OCI-LY7 (cell line): ENCODE data around the gene VIPR2. TPM values are rescaled to one million over a fixed set of nuclear protein-coding genes. Genes with fewer than 3 reads are reported as not detected.

Experiments used
- BruUV-seq: library from RNA; stranded (reverse); fragments of 400-500 nt; replicated peaks from 2 replicates; lab custom pipeline; 2021; lab: Mats Ljungman, UMichigan
- CTCF ChIA-PET: fragments of 300-600 bp; sonication (Branson Sonifier 250); formaldehyde crosslinking; loops from one replicate; lab custom pipeline; 2022; ENCODE audit warnings: antibody characterized with exemption; ENCODE audit not compliant: unreplicated experiment; lab: Charles Lee
- POLR2A ChIA-PET: fragments of 300-600 bp; sonication (Branson Sonifier 250); formaldehyde crosslinking; loops from one replicate; lab custom pipeline; 2022; ENCODE audit warnings: antibody characterized with exemption; lab: Charles Lee
- DNase-seq: peaks from one replicate; pipeline ENCODE4 v3.0.0-alpha.2; 2015; ENCODE audit warnings: low spot score
- H2AFZ ChIP-seq: fragments of 200-600 bp; sonication (generic), shearing (Covaris generic); 2 replicates; pipeline ENCODE4 v1.6.1; 2014; ENCODE audit warnings: mild to moderate bottlenecking, antibody characterized with exemption, low read length, moderate library complexity
- H3K27ac ChIP-seq: fragments of 200-600 bp; sonication (generic); 2 replicates; pipeline ENCODE4 v1.5.1; 2014; ENCODE audit warnings: mixed run types, low read depth, mild to moderate bottlenecking, moderate library complexity, low read length, inconsistent platforms; ENCODE audit not compliant: poor library complexity, severe bottlenecking
- H3K36me3 ChIP-seq: fragments of 200-600 bp; sonication (generic); 2 replicates; pipeline ENCODE4 v1.6.1; 2014; ENCODE audit warnings: mild to moderate bottlenecking, antibody characterized with exemption, low read length, moderate library complexity, mixed read lengths; ENCODE audit not compliant: insufficient read depth
- H3K4me1 ChIP-seq: fragments of 200-600 bp; sonication (generic); 2 replicates; pipeline ENCODE4 v1.5.1; 2014; ENCODE audit warnings: mild to moderate bottlenecking, low read length; ENCODE audit not compliant: insufficient read depth, poor library complexity, severe bottlenecking
- H3K4me2 ChIP-seq: fragments of 200-600 bp; sonication (generic); 2 replicates; pipeline ENCODE4 v1.6.1; 2014; ENCODE audit warnings: mild to moderate bottlenecking, low read length
- H3K4me3 ChIP-seq: fragments of 200-600 bp; sonication (generic); 2 replicates; pipeline ENCODE4 v1.5.1; 2014; ENCODE audit warnings: mild to moderate bottlenecking, low read depth, low read length; ENCODE audit not compliant: poor library complexity, severe bottlenecking
- H3K79me2 ChIP-seq: fragments of 200-600 bp; sonication (generic); 2 replicates; pipeline ENCODE4 v1.6.1; 2016; ENCODE audit warnings: low read depth, mild to moderate bottlenecking, low read length, moderate library complexity, mixed read lengths; ENCODE audit not compliant: insufficient read depth
- H3K9me2 ChIP-seq: fragments of 200-600 bp; sonication (generic); 2 replicates; pipeline ENCODE4 v1.6.1; 2016; ENCODE audit warnings: mild to moderate bottlenecking, low read length, mixed read lengths; ENCODE audit not compliant: insufficient read depth
- H3K9me3 ChIP-seq: fragments of 200-600 bp; sonication (generic); 2 replicates; pipeline ENCODE4 v1.6.1; 2014; ENCODE audit warnings: mild to moderate bottlenecking, mixed run types, low read length, mixed read lengths
- H4K20me1 ChIP-seq: fragments of 200-600 bp; sonication (generic); 2 replicates; pipeline ENCODE4 v1.6.1; 2014; ENCODE audit warnings: mild to moderate bottlenecking, antibody characterized with exemption, low read length, moderate library complexity, mixed read lengths; ENCODE audit not compliant: insufficient read depth
- CTCF ChIP-seq: fragments of 200-600 bp; sonication (generic); conservative IDR thresholded peaks from 2 replicates; pipeline ENCODE4 v1.5.1; 2014; ENCODE audit warnings: mild to moderate bottlenecking, antibody characterized with exemption, low read length, moderate library complexity, mixed read lengths
- EZH2phosphoT487 ChIP-seq: fragments of 200-600 bp; sonication (generic); IDR thresholded peaks from 2 replicates; pipeline ENCODE4 v1.6.1; 2018; ENCODE audit warnings: low read depth, borderline replicate concordance, mild to moderate bottlenecking, mixed run types, antibody characterized with exemption, low read length, moderate library complexity, mixed read lengths
- intact Hi-C: fragments of 100-400 bp; cut with micrococcal nuclease; formaldehyde crosslinking; loops from one replicate; pipeline ENCODE4 v1.10.0; 2022; ENCODE audit not compliant: unreplicated experiment
- total RNA-seq, 2 experiments: library from RNA; depleted of rRNA in 1 of 2; stranded (reverse); fragments of >200 nt in 1 of 2; shearing (Covaris generic) in 1 of 2; gene quantifications; 2 replicates each; pipeline ENCODE4 v1.2.3, GENCODE V29; 2014 to 2022

The VIPR2 gene
- total RNA-seq, 2 experiments from 2014 or later = not detected

GRCh38 chr7:159063046-159063840 lies 81.4 kb downstream of the VIPR2 start:
- no peak overlapping the region for H3K4me2 ChIP-seq
- H3K79me2 ChIP-seq = no peaks in the 10 kb centered on the region
- H3K27ac ChIP-seq = no peak overlapping the region
- DNase-seq = no peak
- no peaks in the 10 kb centered on the region for H3K4me1 ChIP-seq
- no TSS peak for BruUV-seq
- no peaks in the 10 kb centered on the region for H3K36me3 ChIP-seq
- ChIA-PET CTCF (no interaction called here), POLR2A (no interaction called here)
- H2AFZ ChIP-seq = no peak overlapping the region
- intact Hi-C loops = no loop called here
- TF ChIP-seq CTCF (no peak), EZH2phosphoT487 (no peak)
- H4K20me1 ChIP-seq = no peaks in the 10 kb centered on the region
- no peaks in the 10 kb centered on the region for H3K9me3 ChIP-seq
- no peak overlapping the region for H3K4me3 ChIP-seq
- H3K9me2 ChIP-seq = no peaks in the 10 kb centered on the region

- Histone ChIP-seq H3K4me3 (no peak overlapping the region), H3K27ac (no peak overlapping the region), H4K20me1 (no peaks in the 10 kb centered on the region), H3K4me1 (no peaks in the 10 kb centered on the region), H3K36me3 (no peaks in the 10 kb centered on the region), H3K79me2 (no peaks in the 10 kb centered on the region), H3K9me2 (no peaks in the 10 kb centered on the region), H2AFZ (no peak overlapping the region), H3K4me2 (no peak overlapping the region), H3K9me3 (no peaks in the 10 kb centered on the region)
- no peak for DNase-seq
- intact Hi-C loops = no loop called here
- ChIA-PET POLR2A (no interaction called here), CTCF (no interaction called here)
- BruUV-seq = no TSS peak
- TF ChIP-seq CTCF (no peak), EZH2phosphoT487 (no peak)
Observed at GRCh38 chr7:159062569-159062968, 82.1 kb downstream of the VIPR2 start.

GRCh38 chr7:159061674-159062212 lies 82.9 kb downstream of the VIPR2 start:
- BruUV-seq = no TSS peak
- H3K4me1 ChIP-seq = no peaks in the 10 kb centered on the region
- no peaks in the 10 kb centered on the region for H3K79me2 ChIP-seq
- TF ChIP-seq CTCF (no peak), EZH2phosphoT487 (no peak)
- H3K9me3 ChIP-seq = no peaks in the 10 kb centered on the region
- no peaks in the 10 kb centered on the region for H3K36me3 ChIP-seq
- intact Hi-C loops = no loop called here
- no peaks in the 10 kb centered on the region for H4K20me1 ChIP-seq
- no peak overlapping the region for H3K4me2 ChIP-seq
- no peak overlapping the region for H3K27ac ChIP-seq
- no peak overlapping the region for H2AFZ ChIP-seq
- DNase-seq = no peak
- H3K4me3 ChIP-seq = no peak overlapping the region
- POLR2A ChIA-PET = interaction anchor here (0.7 kb wide), 1 partner anchor 14 kb away, joined by 3 read pairs; no protein-coding TSS in a partner anchor
- H3K9me2 ChIP-seq = no peaks in the 10 kb centered on the region
- CTCF ChIA-PET = no interaction called here
